ENCODE data around the gene SKI. TPM values are rescaled to one million over a fixed set of nuclear protein-coding genes. Genes with fewer than 3 reads are reported as not detected.

SKI gene
- total RNA-seq, 1 experiment from 2014 or later: 28.3 TPM

DNA sequence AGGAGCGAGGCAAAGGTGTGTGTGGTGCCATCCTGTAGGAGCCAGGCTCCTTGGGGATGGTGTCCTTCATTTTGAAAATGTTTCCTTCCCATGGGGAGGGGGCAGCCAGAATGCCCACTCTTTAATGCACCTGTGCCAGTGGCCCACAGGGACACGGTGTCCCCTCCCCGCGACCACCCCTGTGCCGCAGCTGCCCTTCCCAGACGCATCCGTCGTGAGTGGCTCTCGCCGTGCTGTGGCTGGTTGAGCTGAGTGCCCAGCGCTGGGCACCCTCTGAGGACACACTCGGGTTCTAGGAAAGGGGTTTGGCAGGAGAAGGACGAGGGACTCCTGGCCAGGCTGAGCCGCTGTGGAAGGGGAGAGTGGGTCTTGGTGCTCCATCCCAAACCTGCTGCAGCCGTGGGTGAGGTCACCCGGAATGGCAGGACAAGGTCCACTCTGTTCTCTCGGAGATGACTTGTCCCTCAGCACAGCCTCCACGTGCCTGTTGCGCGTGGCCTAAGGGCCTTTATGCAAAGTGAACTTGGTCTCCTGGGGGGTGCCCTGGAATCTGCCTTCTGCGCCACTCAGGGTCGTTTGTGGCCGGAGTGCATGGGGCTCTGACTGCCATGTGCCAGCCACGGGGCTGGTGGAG is 74.3 kb downstream of the SKI start:
- H3K79me2 ChIP-seq (ENCODE audit: low read length): peaks cover 56% of the 10 kb centered on the region

DNA sequence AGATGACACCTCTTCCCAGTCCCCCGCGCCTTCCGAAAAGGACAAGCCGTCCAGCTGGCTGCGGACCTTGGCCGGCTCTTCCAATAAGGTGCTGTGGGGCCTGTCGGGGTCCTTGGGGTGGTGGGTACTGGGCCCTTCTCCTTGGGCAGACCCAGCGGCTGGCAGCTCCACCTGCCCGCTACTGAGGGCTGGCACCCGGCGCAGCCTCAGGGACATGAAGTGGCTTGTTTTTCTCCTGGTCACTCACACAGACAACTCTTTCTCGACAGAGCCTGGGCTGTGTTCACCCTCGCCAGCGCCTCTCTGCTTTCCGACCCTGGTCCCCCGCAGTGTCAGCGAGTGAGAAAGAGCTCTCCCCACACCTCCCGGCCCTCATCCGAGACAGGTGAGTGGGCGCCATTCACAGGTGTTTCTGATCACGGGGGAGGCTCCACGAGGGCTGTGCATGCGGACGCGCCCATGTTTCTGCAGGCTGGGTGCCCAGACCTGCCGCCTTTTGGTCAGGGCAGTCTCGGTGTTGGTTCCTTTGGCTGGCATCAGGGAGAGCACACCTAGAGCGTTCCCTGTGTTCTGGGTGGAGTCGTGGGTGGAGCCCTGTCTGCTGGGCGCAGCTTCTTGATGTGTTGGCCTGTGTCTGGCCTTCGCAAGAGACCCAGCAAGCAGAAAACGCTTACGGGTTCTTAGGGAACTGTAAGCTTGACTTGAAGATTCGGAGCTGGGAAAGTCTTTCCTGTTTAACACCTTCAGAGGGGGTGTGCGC is 75.1 kb downstream of the SKI start:
- H3K79me2 ChIP-seq (ENCODE audit: low read length): peaks cover 48% of the 10 kb centered on the region
- DNase-seq: no peak
- no peak overlapping the region for H2AFZ ChIP-seq (ENCODE audit: low read length)
- no peak for ATAC-seq
- no peaks in the 10 kb centered on the region for H3K4me1 ChIP-seq (ENCODE audit: insufficient read depth, low read length)
- ChIA-PET CTCF (no interaction called here), POLR2A (ENCODE audit: unreplicated experiment) (no interaction called here)
- TF ChIP-seq EZH2 (IDR thresholded peaks at IDR 0.05; ENCODE audit: low read length, unreplicated experiment): no peak
- TF ChIP-seq, protein P1, sequence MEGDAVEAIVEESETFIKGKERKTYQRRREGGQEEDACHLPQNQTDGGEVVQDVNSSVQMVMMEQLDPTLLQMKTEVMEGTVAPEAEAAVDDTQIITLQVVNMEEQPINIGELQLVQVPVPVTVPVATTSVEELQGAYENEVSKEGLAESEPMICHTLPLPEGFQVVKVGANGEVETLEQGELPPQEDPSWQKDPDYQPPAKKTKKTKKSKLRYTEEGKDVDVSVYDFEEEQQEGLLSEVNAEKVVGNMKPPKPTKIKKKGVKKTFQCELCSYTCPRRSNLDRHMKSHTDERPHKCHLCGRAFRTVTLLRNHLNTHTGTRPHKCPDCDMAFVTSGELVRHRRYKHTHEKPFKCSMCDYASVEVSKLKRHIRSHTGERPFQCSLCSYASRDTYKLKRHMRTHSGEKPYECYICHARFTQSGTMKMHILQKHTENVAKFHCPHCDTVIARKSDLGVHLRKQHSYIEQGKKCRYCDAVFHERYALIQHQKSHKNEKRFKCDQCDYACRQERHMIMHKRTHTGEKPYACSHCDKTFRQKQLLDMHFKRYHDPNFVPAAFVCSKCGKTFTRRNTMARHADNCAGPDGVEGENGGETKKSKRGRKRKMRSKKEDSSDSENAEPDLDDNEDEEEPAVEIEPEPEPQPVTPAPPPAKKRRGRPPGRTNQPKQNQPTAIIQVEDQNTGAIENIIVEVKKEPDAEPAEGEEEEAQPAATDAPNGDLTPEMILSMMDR (conservative IDR thresholded peaks at IDR 0.05; ENCODE audit: low read depth, low read length): no peak
- no peak for TF ChIP-seq EZH2phosphoT487 (IDR thresholded peaks at IDR 0.05; ENCODE audit: borderline replicate concordance, low read length)
- H3K9me2 ChIP-seq (replicated peaks; ENCODE audit: low read length): no peaks in the 10 kb centered on the region
- intact Hi-C loops (cut with micrococcal nuclease): no loop called here
- no peak overlapping the region for H3K27ac ChIP-seq (ENCODE audit: low read length)
- peaks cover 22% of the 10 kb centered on the region; the same call in 1 of the 2 replicates for H4K20me1 ChIP-seq (ENCODE audit: low read length)
- peaks cover 34% of the 10 kb centered on the region for H3K36me3 ChIP-seq (ENCODE audit: low read depth, low read length)
- BruUV-seq (replicated peaks): no TSS peak
- no peak overlapping the region for H3K4me3 ChIP-seq (ENCODE audit: low read length)
- no peak overlapping the region for H3K9ac ChIP-seq (ENCODE audit: low read length)
- no peaks in the 10 kb centered on the region for H3K9me3 ChIP-seq (ENCODE audit: low read length)
- no peak overlapping the region for H3K4me2 ChIP-seq (ENCODE audit: low read length)
- H3K27me3 ChIP-seq (ENCODE audit: low read length): no peaks in the 10 kb centered on the region
- no peaks in the 10 kb centered on the region for H3F3A ChIP-seq (ENCODE audit: low read length, unreplicated experiment)

More for the DNA sequence above, 74.3 kb downstream of the SKI start:
- H4K20me1 ChIP-seq (ENCODE audit: low read length): peaks cover 30% of the 10 kb centered on the region
- H3K4me3 ChIP-seq (ENCODE audit: low read length): no peak overlapping the region
- H2AFZ ChIP-seq (ENCODE audit: low read length): no peak overlapping the region
- TF ChIP-seq, protein P1 (conservative IDR thresholded peaks at IDR 0.05; ENCODE audit: low read depth, low read length): no peak
- TF ChIP-seq EZH2 (IDR thresholded peaks at IDR 0.05; ENCODE audit: low read length, unreplicated experiment): no peak
- TF ChIP-seq EZH2phosphoT487 (IDR thresholded peaks at IDR 0.05; ENCODE audit: borderline replicate concordance, low read length): no peak
- intact Hi-C loops (cut with micrococcal nuclease): no loop called here
- H3K27ac ChIP-seq (ENCODE audit: low read length): no peak overlapping the region
- no peak for ATAC-seq
- H3K27me3 ChIP-seq (ENCODE audit: low read length): no peaks in the 10 kb centered on the region
- ChIA-PET CTCF (no interaction called here), POLR2A (ENCODE audit: unreplicated experiment) (no interaction called here)
- H3K9ac ChIP-seq (ENCODE audit: low read length): no peak overlapping the region
- BruUV-seq (replicated peaks): no TSS peak
- peaks cover 26% of the 10 kb centered on the region for H3K36me3 ChIP-seq (ENCODE audit: low read depth, low read length)
- H3K9me3 ChIP-seq (ENCODE audit: low read length): no peaks in the 10 kb centered on the region
- H3K4me2 ChIP-seq (ENCODE audit: low read length): no peak overlapping the region
- H3F3A ChIP-seq (ENCODE audit: low read length, unreplicated experiment): no peaks in the 10 kb centered on the region
- H3K9me2 ChIP-seq (replicated peaks; ENCODE audit: low read length): no peaks in the 10 kb centered on the region
- no peak for DNase-seq
- H3K4me1 ChIP-seq (ENCODE audit: insufficient read depth, low read length): no peaks in the 10 kb centered on the region

DNA sequence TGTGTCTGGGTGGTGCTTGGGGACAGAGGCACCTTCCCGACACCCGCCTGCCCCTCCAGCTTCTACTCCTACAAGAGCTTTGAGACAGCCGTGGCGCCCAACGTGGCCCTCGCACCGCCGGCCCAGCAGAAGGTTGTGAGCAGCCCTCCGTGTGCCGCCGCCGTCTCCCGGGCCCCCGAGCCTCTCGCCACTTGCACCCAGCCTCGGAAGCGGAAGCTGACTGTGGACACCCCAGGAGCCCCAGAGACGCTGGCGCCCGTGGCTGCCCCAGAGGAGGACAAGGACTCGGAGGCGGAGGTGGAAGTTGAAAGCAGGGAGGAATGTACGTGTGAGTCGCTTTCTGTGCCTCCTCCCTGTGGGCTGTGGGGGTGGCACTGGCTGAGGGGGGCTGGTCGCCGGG is 75.7 kb downstream of the SKI start:
- TF ChIP-seq EZH2phosphoT487 (IDR thresholded peaks at IDR 0.05; ENCODE audit: borderline replicate concordance, low read length): no peak
- no peak for TF ChIP-seq EZH2 (IDR thresholded peaks at IDR 0.05; ENCODE audit: low read length, unreplicated experiment)
- TF ChIP-seq, protein P1 (conservative IDR thresholded peaks at IDR 0.05; ENCODE audit: low read depth, low read length): no peak
- Histone ChIP-seq H3K4me2 (ENCODE audit: low read length) (no peak overlapping the region), H3K9me3 (ENCODE audit: low read length) (no peaks in the 10 kb centered on the region), H3K27me3 (ENCODE audit: low read length) (no peaks in the 10 kb centered on the region), H2AFZ (ENCODE audit: low read length) (no peak overlapping the region), H3K36me3 (ENCODE audit: low read depth, low read length) (peaks cover 36% of the 10 kb centered on the region), H3F3A (ENCODE audit: low read length, unreplicated experiment) (no peaks in the 10 kb centered on the region), H3K79me2 (ENCODE audit: low read length) (peaks cover 42% of the 10 kb centered on the region), H3K4me3 (ENCODE audit: low read length) (no peak overlapping the region), H3K4me1 (ENCODE audit: insufficient read depth, low read length) (no peaks in the 10 kb centered on the region), H4K20me1 (ENCODE audit: low read length) (peaks cover 16% of the 10 kb centered on the region; the same call in 1 of the 2 replicates), H3K27ac (ENCODE audit: low read length) (no peak overlapping the region), H3K9me2 (replicated peaks; ENCODE audit: low read length) (no peaks in the 10 kb centered on the region), H3K9ac (ENCODE audit: low read length) (no peak overlapping the region)
- intact Hi-C loops (cut with micrococcal nuclease): no loop called here
- CTCF ChIA-PET: no interaction called here
- BruUV-seq (replicated peaks): no TSS peak
- POLR2A ChIA-PET (ENCODE audit: unreplicated experiment): no interaction called here
- ATAC-seq (no peak), DNase-seq (no peak)
